K562 (cell line): ENCODE results near the gene EEF1A2. TPM values are rescaled to one million over a fixed set of nuclear protein-coding genes. Genes with fewer than 3 reads are reported as not detected.
A peak's percentile ranks its signal among the peaks of the same experiment; 100 is the strongest.

Source experiments
- ATAC-seq: fragments of 200-7000 bp; cut with Tn5 transposase; 3 replicates; pipeline ENCODE4 v1.9.1; 2020; ENCODE audit warnings: moderate library complexity
- BruUV-seq: library from RNA; stranded (reverse); fragments of 400-500 nt; replicated peaks from 2 replicates; lab custom pipeline; 2021; lab: Mats Ljungman, UMichigan
- CTCF ChIA-PET: fragments of 300-600 bp; formaldehyde crosslinking; extraction: SDS; loops from one replicate; lab custom pipeline; 2021; ENCODE audit warnings: low intra/inter-chr PET ratio; lab: Yijun Ruan, JAX
- POLR2A ChIA-PET: fragments of 300-600, 350-650 bp; sonication (Branson Sonifier 250); formaldehyde crosslinking; extraction: SDS; loops from one replicate; lab custom pipeline; 2021; ENCODE audit warnings: antibody characterized with exemption, inconsistent platforms; lab: Yijun Ruan, JAX
- DNase-seq, 4 experiments: peaks; one replicate each; pipeline versions ENCODE4 v3.0.0 to v3.0.0-alpha.2; 2011 to 2018; ENCODE audit warnings: low spot score in 3 of 4, mixed read lengths in 3 of 4; ENCODE audit errors: extremely low read depth in 1 of 4
- FAIRE-seq: peaks from 2 replicates; lab custom pipeline; 2011; peaks lifted over from hg19 to GRCh38; lab: Jason Lieb, UNC
- H2AFZ ChIP-seq: 2 replicates; pipeline ENCODE4 v1.6.0; 2011; ENCODE audit warnings: low read depth, low read length, control low read depth, inconsistent platforms
- H3K27ac ChIP-seq: fragments of 200-600 bp; 3 replicates; pipeline ENCODE4 v1.8.0; 2011; ENCODE audit warnings: low read depth, mild to moderate bottlenecking, control low read depth, inconsistent platforms, low read length, moderate library complexity, mixed read lengths; ENCODE audit errors: extremely low read depth
- H3K27me3 ChIP-seq, 2 experiments: fragments of 300-600 bp in 1 of 2; 2 replicates in 1 of 2; 3 replicates in 1 of 2; pipeline versions ENCODE4 v1.6.0 to v1.8.0; 2011; ENCODE audit warnings: inconsistent platforms in 2 of 2, low read length in 2 of 2, mild to moderate bottlenecking in 1 of 2, mixed read lengths in 1 of 2, moderate library complexity in 1 of 2; ENCODE audit not compliant: control insufficient read depth in 2 of 2, insufficient read depth in 2 of 2
- H3K36me3 ChIP-seq: fragments of 300-600 bp; 3 replicates; pipeline ENCODE4 v1.8.0; 2011; ENCODE audit warnings: mild to moderate bottlenecking, low read length, inconsistent platforms; ENCODE audit not compliant: control insufficient read depth, insufficient read depth
- H3K4me1 ChIP-seq, 2 experiments: fragments of 200-600 bp in 1 of 2; replicated peaks in 1 of 2; 2 replicates in 1 of 2; 3 replicates in 1 of 2; pipeline versions ENCODE4 v1.5.1 to v1.8.0; 2011; ENCODE audit warnings: inconsistent platforms in 2 of 2, low read length in 2 of 2, mild to moderate bottlenecking in 1 of 2, mixed read lengths in 1 of 2, moderate library complexity in 1 of 2; ENCODE audit not compliant: control insufficient read depth in 2 of 2, insufficient read depth in 2 of 2
- H3K4me2 ChIP-seq: 2 replicates; pipeline ENCODE4 v1.6.1; 2011; ENCODE audit warnings: low read length, control low read depth, inconsistent platforms, mixed read lengths; ENCODE audit not compliant: insufficient read depth
- H3K4me3 ChIP-seq: fragments of 200-600 bp; sonication (generic), shearing (Covaris generic); 2 replicates; pipeline ENCODE4 v1.5.1; 2016; ENCODE audit warnings: control low read depth, inconsistent platforms
- H3K79me2 ChIP-seq: fragments of 200-600 bp; 3 replicates; pipeline ENCODE4 v1.8.0; 2011; ENCODE audit warnings: low read length, inconsistent platforms; ENCODE audit not compliant: control insufficient read depth, insufficient read depth
- H3K9ac ChIP-seq, 2 experiments: 2 replicates each; pipeline versions ENCODE4 v1.6.0 to v1.6.1; 2011; ENCODE audit warnings: low read depth in 2 of 2, low read length in 2 of 2, control low read depth in 1 of 2, inconsistent platforms in 1 of 2, mild to moderate bottlenecking in 1 of 2, mixed read lengths in 1 of 2; ENCODE audit not compliant: insufficient read depth in 1 of 2
- H3K9me1 ChIP-seq: one replicate; pipeline ENCODE4 v1.6.0; 2011; ENCODE audit warnings: inconsistent platforms, mild to moderate bottlenecking, low read length, moderate library complexity; ENCODE audit not compliant: control insufficient read depth, insufficient read depth
- H3K9me3 ChIP-seq: replicated peaks from 2 replicates; pipeline ENCODE4 v1.5.1; 2011; ENCODE audit warnings: low read depth, low read length, inconsistent platforms; ENCODE audit not compliant: control insufficient read depth, insufficient read depth
- H4K20me1 ChIP-seq: replicated peaks from 2 replicates; pipeline ENCODE4 v1.6.1; 2011; ENCODE audit warnings: low read length, inconsistent platforms, mixed read lengths; ENCODE audit not compliant: control insufficient read depth, insufficient read depth
- ATF1 ChIP-seq, 2 experiments: fragments of 450-650 bp in 1 of 2; IDR thresholded peaks; 2 replicates each; pipeline ENCODE4 v1.6.1; 2016; ENCODE audit warnings: missing compliant biosample characterization in 1 of 2, missing genetic modification characterization in 1 of 2
- E2F3 ChIP-seq: fragments of 250-450 bp; sonication (Bioruptor Pico); IDR thresholded peaks from 2 replicates; pipeline ENCODE4 v1.4.0; 2020; ENCODE audit warnings: mild to moderate bottlenecking
- E2F5 ChIP-seq: sonication (generic); formaldehyde crosslinking; IDR thresholded peaks from 2 replicates; pipeline ENCODE4 v1.8.0; 2022; ENCODE audit warnings: mild to moderate bottlenecking, missing genetic modification reagents
- HCFC1 ChIP-seq: IDR thresholded peaks from 2 replicates; pipeline ENCODE4 v1.6.1; 2012; ENCODE audit warnings: low read depth, low read length, improper control_type of control experiment
- HDGF ChIP-seq: fragments of 450-650 bp; IDR thresholded peaks from 2 replicates; pipeline ENCODE4 v1.6.1; 2016
- HEY1 ChIP-seq: fragments of 250-450 bp; sonication (Bioruptor Pico); IDR thresholded peaks from 2 replicates; pipeline ENCODE4 v1.5.0; 2020; ENCODE audit warnings: mild to moderate bottlenecking, moderate library complexity, borderline replicate concordance
- HNRNPUL1 ChIP-seq: fragments of 200-400 bp; formaldehyde crosslinking; IDR thresholded peaks from 2 replicates; pipeline ENCODE4 v1.6.1; 2017; ENCODE audit warnings: low read length
- MAFG ChIP-seq: fragments of 450-650 bp; conservative IDR thresholded peaks from 2 replicates; pipeline ENCODE4 v1.6.1; 2016; ENCODE audit warnings: missing genetic modification characterization, missing compliant biosample characterization
- RAD51 ChIP-seq: fragments of 450-650 bp; IDR thresholded peaks from 2 replicates; pipeline ENCODE4 v1.7.1; 2016; ENCODE audit warnings: low read depth, mild to moderate bottlenecking, borderline replicate concordance
- SMC3 ChIP-seq: conservative IDR thresholded peaks from 2 replicates; pipeline ENCODE4 v1.6.1; 2011; ENCODE audit warnings: low read depth, low read length, improper control_type of control experiment; ENCODE audit not compliant: insufficient read depth
- STAT5A ChIP-seq: IDR thresholded peaks from 2 replicates; pipeline ENCODE4 v1.6.1; 2012; ENCODE audit warnings: low read length, inconsistent platforms, borderline replicate concordance
- TBP ChIP-seq: optimal IDR thresholded peaks from 2 replicates; pipeline ENCODE3; 2011; ENCODE audit warnings: low read depth, low read length, improper control_type of control experiment
- TRIM25 ChIP-seq: fragments of 450-650 bp; IDR thresholded peaks from 2 replicates; pipeline ENCODE4 v1.7.0; 2016; ENCODE audit warnings: borderline replicate concordance
- UBTF ChIP-seq, 2 experiments: IDR thresholded peaks; 2 replicates each; pipeline ENCODE4 v1.6.1; 2012; ENCODE audit warnings: improper control_type of control experiment in 2 of 2, low read depth in 2 of 2, low read length in 2 of 2, borderline replicate concordance in 1 of 2
- ZNF41 ChIP-seq: fragments of 250-450 bp; sonication (Bioruptor Pico); conservative IDR thresholded peaks from 2 replicates; pipeline ENCODE4 v1.4.0; 2020; ENCODE audit warnings: mild to moderate bottlenecking
- WGBS: fragments of 100-300 bp; shearing (Covaris generic); methylation state at CpG from one replicate; pipeline ENCODE4 v1.1.6; 2016; ENCODE audit warnings: low coverage, mixed read lengths; ENCODE audit not compliant: insufficient coverage; ENCODE audit errors: missing lambda C conversion rate; 5-methylcytosine and 5-hydroxymethylcytosine counted together
- in situ Hi-C: fragments of 300-500 bp; cut with MboI; formaldehyde crosslinking; loops from 4 replicates; pipeline ENCODE4 v1.15.0; 2018; ENCODE audit warnings: inconsistent platforms, mixed read lengths
- intact Hi-C: fragments of 100-400 bp; cut with micrococcal nuclease; formaldehyde crosslinking; loops from 2 replicates; pipeline ENCODE4 v1.14.2; 2022
- polyA plus RNA-seq, 8 experiments: library from polyadenylated mRNA; depleted of rRNA in 4 of 8; stranded (reverse) in 5 of 8; unstranded in 3 of 8; fragments of >200 nt; fragmentation: Nextera tagmentation in 2 of 8; fragmentation: Illumina TruSeq in 1 of 8; extraction: Ambion mirVana in 2 of 8; extraction: Trizol in 1 of 8; gene quantifications; 2 replicates each; pipeline versions ENCODE4 v1.2.1 to v1.2.3, GENCODE V29; 2011 to 2014; ENCODE audit warnings: inconsistent platforms in 1 of 8, missing spikeins in 1 of 8
- total RNA-seq, 7 experiments: library from RNA; depleted of rRNA in 6 of 7; stranded (reverse); fragments of >200 nt in 6 of 7; fragmentation: Illumina TruSeq in 2 of 7; extraction: Trizol in 2 of 7; gene quantifications; 2 replicates each; pipeline versions ENCODE4 v1.2.1 to v1.2.3, GENCODE V29; 2011 to 2021; ENCODE audit warnings: low replicate concordance in 1 of 7

EEF1A2 gene
- total and polyA plus RNA-seq, 9 of the 15 experiments (the other 6 are each of a cell fraction or from before 2014, with no cell fraction given), result 0.04 to 29.6 (median 11.5) TPM

GRCh38 chr20:63507083-63507743 is 8.3 kb upstream of the EEF1A2 start (continued):
- TF ChIP-seq STAT5A, result peak; percentile 24; the same call in 1 of the 2 replicates
- TF ChIP-seq HDGF, result no peak
- no peak for TF ChIP-seq MAFG (tag)

- no peaks in the 10 kb centered on the region for H3K9me1 ChIP-seq
- no peak overlapping the region for H2AFZ ChIP-seq
- H3K9ac ChIP-seq, result no peak overlapping the region
- peaks cover 18 to 36% of the 10 kb centered on the region in 2 experiments for H3K27me3 ChIP-seq
- BruUV-seq, result no TSS peak
- H3K4me2 ChIP-seq, result no peak overlapping the region
- intact Hi-C loops, result no loop called here
- H4K20me1 ChIP-seq, result no peaks in the 10 kb centered on the region
- peaks cover 6% of the 10 kb centered on the region for H3K9me3 ChIP-seq
- ChIA-PET POLR2A (interaction anchor here (1.1 to 1.3 kb wide), 2 partner anchors 12 to 17 kb away, joined by 3 to 4 read pairs; no protein-coding TSS in a partner anchor), CTCF (no interaction called here)
- H3K36me3 ChIP-seq, result no peaks in the 10 kb centered on the region
- H3K4me1 ChIP-seq, result peaks cover 0 to 37% of the 10 kb centered on the region in 2 experiments; a peak in 4 of 5 replicates
- WGBS, result 17% methylated on average over 11 of the region's 12 CpGs
- no peak for FAIRE-seq
- no peak for ATAC-seq
- H3K27ac ChIP-seq, result no peak overlapping the region
- H3K4me3 ChIP-seq, result no peak overlapping the region
- no peak for DNase-seq
- in situ Hi-C loops, result no loop called here
- no peaks in the 10 kb centered on the region for H3K79me2 ChIP-seq
- no peak for TF ChIP-seq E2F5 (CRISPR knock-in tag)
- no peak for TF ChIP-seq HNRNPUL1
- TF ChIP-seq UBTF (IDR thresholded peaks at IDR 0.05; ENCODE audit: borderline replicate concordance in 1 of 2, low read depth in 2 of 2, low read length in 2 of 2), result no peak
- no peak for TF ChIP-seq TBP
- no peak for TF ChIP-seq HCFC1
- no peak for TF ChIP-seq RAD51
- TF ChIP-seq HEY1 (CRISPR knock-in tag), result no peak
- no peak for TF ChIP-seq TRIM25
- TF ChIP-seq E2F3 (CRISPR knock-in tag), result no peak
- no peak for TF ChIP-seq ZNF41 (CRISPR knock-in tag)
- TF ChIP-seq SMC3, result no peak
- no peak for TF ChIP-seq ATF1 (CRISPR knock-in tag; IDR thresholded peaks at IDR 0.05)
- no peak for TF ChIP-seq ATF1 (tag; IDR thresholded peaks at IDR 0.05)
Observed at GRCh38 chr20:63505723-63506122, 6.8 kb upstream of the EEF1A2 start.
